GM19023 (cell line): ENCODE measurements around the gene TMEM201.
"Not testable (repeated sequence)": the region's sequence is repeated elsewhere in the genome, so short reads cannot be mapped to it uniquely, and the experiment has no call there.

Experiments
- ATAC-seq: cut with Tn5 transposase; IDR thresholded peaks from one replicate; pipeline ENCODE4 v1.9.1; 2021; ENCODE audit warnings: mild to moderate bottlenecking, moderate library complexity; ENCODE audit not compliant: unreplicated experiment

The TMEM201 gene, protein sequence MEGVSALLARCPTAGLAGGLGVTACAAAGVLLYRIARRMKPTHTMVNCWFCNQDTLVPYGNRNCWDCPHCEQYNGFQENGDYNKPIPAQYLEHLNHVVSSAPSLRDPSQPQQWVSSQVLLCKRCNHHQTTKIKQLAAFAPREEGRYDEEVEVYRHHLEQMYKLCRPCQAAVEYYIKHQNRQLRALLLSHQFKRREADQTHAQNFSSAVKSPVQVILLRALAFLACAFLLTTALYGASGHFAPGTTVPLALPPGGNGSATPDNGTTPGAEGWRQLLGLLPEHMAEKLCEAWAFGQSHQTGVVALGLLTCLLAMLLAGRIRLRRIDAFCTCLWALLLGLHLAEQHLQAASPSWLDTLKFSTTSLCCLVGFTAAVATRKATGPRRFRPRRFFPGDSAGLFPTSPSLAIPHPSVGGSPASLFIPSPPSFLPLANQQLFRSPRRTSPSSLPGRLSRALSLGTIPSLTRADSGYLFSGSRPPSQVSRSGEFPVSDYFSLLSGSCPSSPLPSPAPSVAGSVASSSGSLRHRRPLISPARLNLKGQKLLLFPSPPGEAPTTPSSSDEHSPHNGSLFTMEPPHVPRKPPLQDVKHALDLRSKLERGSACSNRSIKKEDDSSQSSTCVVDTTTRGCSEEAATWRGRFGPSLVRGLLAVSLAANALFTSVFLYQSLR

DNA sequence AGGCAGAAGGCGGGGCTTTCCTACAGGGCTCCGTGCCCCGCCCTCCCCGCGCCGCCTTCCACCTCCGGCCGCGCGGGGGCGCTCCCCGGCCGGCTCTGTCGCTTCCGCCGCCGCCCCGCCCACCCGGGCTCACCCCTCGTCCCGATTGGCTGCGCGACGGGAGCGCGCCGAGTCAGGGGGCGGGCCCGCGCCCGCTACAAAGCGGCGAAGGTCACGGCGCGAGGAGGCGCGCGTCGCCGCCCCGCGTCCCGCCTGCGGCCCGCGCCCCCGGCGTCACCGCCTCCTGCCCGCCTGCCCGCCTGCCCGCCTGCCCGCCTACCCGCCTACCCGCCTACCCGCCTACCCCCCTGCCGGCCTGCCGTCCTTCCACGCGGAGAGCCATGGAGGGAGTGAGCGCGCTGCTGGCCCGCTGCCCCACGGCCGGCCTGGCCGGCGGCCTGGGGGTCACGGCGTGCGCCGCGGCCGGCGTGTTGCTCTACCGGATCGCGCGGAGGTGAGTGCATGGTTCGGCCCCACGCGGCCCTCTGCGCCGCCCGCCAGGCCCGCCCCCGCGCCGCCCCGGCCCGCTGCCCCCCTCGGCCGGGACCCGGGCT lies at the start of gene TMEM201:
Gene TMEM201, plus strand, starts transcription at position 361 of the 593 bp plus-strand sequence. Its CDS starts 20 bp downstream, at position 381.
- ATAC-seq, result peak; percentile 81

DNA sequence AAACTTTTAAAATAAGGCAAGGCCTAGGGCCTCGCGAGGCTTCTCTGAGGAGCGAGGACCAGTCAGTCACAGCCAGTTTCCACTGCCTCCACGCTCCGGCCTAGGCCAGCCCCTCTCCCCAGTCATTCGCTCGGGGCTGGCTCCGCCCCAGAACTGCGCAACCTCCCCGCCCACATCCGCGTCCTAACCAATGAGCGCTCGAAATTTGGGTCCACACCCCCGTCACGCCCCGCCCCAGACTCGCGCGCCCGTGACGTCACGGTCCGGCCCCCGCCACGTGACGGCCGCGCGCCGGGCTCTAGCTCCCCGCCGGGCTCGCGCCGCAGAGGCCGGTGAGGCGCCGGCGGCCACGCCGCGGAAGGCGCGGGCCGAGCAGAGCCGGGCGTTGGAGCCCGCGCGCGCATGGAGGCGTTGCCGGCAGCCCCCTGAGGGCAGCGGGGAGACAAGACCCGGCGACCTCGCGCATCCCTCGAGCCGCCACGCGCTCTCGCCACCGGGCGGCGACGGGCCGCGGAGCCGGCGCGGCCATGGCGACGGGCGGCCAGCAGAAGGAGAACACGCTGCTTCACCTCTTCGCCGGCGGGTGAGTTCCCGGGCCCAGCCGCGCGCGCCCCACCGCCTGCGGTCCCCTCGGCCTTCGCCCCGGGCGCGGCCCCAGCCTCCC lies 49.4 kb upstream of the TMEM201 start, which contains the start of gene SLC25A33:
Gene SLC25A33, plus strand, starts transcription at position 301 of the 664 bp plus-strand sequence. Its CDS starts 227 bp downstream, at position 528.
- ATAC-seq, result peak; percentile 96

DNA sequence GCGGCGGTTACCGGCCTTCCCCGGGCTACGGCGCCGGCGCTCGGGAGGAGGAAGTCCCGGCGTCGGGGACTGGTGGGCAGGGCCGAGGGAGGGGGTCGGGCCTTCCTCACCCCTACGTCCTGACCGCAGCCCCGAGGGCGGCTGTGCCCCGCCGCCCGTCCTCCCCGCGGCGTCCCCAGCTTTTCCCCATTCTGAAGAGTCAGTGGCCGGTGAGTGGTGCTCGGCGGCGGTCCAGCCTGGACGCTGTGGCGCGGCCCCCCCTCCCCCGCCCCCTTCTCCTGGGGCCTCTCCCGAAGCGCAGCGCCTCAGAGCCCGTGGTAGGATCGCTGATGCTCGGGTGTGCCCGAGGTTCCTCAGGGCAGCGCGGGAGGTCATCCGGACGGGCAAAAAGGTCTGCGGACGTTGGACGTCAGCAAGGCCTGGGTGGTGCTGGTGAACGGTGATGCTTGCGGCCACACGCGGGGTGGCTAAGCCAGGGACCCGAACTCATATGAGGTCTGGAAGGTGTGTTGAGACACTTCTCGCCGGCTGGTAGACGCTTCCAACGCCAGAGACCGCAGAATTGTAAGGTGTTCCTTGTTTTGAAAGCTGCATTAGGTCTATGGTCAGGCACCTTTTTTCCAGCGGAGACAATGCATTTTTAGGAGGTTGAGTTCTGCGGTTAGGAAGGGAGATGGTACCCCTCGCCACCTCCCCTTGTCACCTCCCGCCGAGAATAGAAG lies 48.7 kb upstream of the TMEM201 start:
- peak; percentile 48 for ATAC-seq

DNA sequence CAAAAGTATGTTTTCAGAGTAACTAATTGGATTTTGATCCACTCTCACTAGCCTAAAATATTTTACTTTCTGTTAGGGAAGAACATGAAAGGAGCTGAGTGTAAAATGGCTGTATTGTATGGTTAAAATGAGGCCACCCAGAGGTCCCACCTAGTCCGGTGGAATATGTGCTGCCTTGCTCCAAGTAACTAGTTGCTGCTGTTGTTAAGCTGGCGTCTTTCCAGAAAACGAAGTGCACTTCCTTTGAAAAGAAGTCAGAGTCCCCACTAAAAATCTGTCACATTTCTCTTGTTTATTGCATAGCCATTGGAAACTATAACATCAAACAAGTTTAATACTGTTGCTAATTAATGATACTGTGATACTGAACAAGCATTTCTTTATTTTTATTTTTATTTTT lies 46.3 kb upstream of the TMEM201 start:
- ATAC-seq, result no peak

DNA sequence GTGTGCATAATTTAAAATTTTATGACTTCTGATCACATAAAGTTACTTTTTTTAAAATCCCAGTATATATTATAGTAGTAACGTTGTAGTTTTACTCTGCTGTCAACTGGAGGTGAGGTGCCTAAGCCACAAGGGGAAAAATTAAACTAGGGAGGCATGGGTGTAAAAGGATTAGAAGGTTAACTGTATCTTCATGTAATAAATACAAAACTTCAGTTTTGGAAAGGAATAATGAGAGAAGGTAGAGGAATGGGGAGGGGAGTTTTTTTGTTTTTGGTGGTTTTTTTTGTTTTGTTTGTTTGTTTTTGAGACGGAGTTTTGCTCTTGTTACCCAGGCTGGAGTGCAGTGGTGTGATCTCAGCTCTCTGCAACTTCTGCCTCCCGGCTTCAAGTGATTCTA lies 43.8 kb upstream of the TMEM201 start:
- no peak for ATAC-seq

DNA sequence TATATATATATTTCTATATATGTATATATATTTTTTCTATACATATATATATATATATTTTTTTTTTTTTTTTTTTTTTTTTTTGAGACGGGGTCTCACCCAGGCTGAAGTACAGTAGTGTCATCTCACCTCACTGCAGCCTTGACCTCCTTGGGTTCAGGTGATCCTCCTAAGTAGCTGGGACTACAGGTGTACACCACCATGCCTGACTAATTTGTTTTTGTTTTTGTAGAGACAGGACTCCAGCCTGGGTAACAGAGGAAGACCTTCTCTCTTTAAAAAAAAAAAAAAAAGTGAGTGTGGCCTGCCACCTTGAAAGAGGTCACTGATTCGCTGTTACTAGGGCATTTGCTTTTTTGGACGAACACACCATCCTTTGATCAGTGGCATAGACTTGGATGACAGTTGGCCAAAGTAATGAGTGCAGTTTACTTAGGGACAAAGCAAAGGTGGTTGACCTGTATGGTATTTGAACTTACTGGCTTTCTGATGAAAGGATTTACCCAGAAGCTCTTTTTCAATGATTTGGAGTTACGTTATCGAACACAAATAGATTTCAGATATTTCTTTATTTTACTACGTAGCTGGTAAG lies 38.7 kb upstream of the TMEM201 start:
- ATAC-seq, result no peak

DNA sequence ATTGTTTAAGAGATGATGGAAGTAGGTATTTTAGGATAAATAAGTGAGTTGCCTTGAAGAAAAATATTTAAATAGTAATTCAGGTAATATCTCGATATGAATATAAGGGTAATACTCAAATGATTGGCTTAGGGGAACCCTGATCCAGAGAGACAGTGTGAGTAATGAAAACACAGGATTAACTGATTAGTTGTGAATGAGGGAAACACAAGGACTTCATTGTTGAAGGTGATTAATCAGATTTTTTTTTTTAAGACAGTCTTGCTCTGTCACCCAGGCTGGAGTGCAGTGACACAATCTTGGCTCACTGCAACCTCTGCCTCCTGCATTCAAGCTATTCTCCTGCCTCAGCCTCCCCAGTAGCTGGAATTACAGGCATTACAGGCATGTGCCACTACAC lies 36.7 kb upstream of the TMEM201 start:
- ATAC-seq, result no peak

DNA sequence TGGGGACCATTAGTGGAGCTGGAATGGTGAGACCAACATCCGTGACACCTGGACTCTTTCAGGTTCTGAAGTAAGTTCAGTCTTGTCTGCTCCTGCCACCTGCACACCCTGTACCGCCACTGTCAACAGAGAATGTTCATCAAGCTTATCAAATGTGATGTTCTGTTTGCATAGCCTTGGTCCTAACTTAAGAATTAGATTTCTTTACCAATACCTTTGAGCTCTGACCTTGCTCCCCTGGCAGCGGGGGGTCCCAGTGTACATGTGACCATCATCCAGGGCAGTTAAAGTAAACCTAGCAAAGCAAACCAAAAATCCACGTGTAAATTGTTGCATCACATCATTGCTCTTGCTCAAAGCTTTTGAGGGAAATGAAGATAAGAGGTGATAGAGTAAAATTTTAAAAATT lies 35.0 kb upstream of the TMEM201 start:
- ATAC-seq, result no peak

DNA sequence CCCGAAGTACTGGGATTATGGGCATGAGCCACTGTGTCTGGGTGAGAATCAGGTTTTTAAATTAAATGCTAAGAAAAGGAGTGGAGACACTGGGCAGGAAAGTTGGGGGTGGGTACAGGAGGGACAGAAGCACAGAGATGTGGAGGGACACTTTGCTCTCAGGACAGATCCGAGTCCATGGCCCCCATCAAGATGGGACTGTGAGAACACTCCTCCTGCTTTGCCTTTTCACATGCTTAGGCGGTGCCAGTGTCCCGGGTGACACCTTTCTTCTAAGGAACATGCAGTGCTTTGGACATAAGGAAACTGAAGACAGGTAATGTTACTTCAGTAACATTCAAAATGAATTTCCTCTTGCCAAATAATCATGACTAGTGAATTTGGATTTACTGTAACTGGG lies 32.8 kb upstream of the TMEM201 start:
- no peak for ATAC-seq

DNA sequence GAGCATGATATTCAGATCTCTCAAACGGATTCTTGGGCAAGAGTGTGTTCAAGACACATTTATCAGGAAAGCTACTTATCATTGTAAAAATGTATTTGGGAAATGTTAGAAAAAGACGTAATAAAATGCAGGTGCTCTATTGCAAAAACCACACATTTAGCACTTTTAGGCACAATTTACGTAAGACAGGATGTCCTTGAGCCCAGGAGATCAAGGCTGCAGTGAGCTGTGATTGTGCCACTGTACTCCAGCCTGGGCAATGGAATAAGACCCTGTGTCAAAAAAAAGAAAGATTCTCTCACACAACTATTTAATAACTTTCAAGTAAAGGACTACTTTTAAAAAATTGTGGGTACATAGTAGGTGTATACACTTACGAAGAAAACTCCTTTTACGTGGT lies 31.1 kb upstream of the TMEM201 start:
- no peak for ATAC-seq

DNA sequence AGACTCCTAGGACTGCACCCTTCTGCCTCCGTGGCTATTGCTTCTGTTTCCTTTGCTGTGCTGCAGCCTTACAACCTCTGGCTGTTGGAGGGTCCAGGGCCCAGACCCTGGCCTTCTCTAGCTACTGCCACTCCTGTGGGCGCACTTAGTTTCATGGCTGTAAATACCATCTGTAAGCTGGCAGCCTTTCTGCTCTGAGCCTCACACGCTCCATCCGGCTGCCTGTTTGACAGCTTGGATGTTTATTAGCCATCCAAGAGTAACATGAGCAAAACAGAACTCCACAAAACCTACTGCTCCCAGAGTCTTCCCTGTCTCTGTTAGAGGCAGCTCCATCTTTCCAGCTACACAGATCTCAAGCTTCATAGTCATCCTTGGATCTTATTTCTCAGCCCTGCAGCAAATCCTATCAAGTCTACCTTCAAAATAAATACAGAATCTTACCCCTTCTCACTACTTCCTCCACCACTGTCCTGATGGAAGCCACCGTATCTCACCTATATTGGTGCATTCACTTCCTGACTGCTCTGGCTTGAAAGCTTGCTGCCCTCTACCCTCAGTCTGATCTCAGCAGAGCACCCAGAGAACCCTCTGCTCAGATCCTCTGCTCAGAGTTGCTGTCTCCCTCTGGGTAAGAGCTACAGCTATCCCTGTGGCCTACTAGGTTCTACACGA lies 30.3 kb upstream of the TMEM201 start:
- ATAC-seq, result no peak

DNA sequence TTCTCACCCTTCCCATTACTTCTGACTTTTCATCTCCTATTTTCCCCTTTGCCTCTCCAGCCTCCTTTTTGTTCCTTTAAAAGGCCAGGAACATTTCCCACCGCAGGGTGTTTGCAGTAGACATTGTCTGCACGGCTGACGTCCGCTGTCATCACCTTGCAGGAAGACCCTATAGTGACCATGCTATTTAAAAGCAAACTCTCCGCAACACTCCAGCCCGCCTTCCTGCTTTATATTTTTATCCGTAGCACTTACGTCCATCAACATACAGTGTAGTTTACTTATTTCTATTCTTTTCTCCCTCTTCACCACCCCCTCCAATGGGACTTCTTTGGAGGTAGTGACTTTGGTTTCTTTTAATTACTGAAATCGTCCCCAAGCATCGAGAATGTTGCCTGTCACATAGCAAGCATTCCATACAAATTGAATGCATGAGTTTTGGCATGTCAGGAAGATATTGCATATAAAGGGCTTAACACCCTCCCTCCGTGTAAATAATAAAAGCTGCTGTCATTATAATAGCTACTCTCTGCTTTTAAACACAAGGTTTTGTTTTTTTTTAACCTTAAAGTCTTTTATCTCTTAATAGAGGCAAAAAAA lies 29.7 kb upstream of the TMEM201 start:
- ATAC-seq, result no peak

DNA sequence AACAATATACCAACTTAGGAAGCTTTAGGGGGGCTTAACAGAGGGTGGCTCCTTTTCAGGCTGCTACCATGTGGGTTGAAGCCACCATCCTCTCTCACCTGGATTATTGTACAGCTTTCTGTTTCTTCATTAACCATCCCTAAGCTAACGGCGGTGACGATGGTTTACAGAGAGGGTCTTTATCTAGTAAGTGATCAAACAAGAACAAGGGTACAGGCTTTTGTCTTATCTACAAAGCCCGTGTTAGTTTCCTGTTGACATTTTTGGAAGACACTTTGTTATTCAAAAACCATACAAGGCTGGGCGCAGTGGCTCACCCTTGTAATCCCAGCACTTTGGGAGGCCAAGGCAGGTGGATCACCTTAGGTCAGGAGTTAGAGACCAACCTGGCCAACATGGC lies 29.0 kb upstream of the TMEM201 start:
- ATAC-seq, result no peak

DNA sequence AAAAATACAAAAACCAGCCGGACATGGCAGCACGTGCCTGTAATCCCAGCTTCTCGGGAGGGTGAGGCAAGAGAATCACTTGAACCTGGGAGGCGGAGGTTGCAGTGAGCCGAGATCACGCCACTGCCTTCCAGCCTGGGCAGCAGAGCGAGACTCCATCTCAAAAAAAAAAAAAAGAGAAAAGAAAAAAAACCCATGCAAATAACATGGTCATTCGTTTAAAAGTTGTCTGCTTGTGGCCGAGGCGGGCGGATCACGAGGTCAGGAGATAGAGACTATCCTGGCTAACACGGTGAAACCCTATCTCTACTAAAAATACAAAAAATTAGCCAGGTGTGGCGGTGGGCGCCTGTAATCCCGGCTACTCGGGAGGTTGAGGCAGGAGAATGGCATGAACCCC lies 28.6 kb upstream of the TMEM201 start:
- ATAC-seq, result not testable (repeated sequence)

DNA sequence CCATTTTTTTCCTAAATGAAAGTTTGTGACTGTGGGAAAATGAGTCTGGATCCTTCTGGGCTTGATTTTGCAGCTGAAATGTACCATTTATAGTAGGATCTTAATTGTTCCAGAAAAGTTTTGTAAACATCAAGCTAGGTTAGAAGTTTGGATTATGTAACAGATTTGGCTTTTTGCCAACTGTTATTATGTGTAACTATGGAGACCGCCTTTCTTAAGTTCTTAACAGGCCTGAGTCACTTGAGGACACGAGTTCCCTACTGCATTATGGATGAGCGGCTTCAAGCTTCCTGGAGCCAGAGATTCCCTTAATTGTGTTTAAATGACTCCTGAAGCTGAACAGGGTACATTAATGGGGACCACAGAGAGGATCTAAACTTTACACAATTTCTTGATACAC lies 27.3 kb upstream of the TMEM201 start:
- no peak for ATAC-seq

DNA sequence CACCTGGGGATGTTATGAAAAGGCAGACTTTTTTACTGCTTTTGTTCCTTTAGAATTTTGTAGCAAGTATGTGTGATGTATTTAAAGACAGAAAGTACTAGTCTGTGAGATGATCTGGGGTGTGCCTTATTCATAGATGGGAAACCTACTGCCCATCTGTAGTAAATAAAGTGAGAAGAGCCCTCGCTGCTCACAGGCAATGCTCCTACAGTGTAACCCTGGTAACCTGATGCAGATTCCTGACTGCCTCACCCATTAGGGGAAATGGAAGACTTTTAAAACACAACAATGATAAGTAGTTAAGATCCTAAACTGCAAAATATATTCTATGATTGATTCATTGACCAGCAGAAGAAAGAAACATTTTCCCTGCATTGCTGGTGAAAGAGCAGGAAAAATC lies 19.4 kb upstream of the TMEM201 start:
- ATAC-seq, result no peak

DNA sequence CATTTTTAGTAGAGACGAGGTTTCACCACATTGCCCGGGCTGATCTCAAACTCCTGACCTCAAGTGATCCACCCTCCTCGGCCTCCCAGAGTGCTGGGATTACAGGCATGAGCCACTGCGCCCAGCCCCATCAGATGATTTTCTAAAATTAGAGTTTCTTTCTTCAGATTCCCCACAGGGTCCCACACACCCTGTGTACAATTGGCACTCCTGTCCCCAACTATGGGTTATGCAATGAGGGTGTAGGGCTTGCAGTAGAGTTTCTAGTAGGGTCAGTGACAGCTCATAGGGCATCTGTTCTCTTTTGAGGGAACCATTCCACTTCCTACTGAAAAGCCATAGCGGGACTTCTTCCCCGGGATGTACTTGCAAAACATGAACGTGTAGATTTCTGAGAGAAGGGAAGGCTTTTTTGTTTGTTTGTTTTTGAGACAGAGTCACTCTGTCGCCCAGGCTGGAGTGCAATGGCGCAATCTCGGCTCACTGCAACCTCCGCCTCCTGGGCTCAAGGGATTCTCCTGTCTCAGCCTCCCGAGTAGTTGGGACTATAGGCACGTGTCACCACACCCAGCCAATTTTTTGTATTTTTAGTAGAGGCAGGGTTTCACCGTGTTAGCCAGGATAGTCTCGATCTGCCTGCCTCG lies 17.7 kb upstream of the TMEM201 start:
- ATAC-seq, result not testable (repeated sequence)

DNA sequence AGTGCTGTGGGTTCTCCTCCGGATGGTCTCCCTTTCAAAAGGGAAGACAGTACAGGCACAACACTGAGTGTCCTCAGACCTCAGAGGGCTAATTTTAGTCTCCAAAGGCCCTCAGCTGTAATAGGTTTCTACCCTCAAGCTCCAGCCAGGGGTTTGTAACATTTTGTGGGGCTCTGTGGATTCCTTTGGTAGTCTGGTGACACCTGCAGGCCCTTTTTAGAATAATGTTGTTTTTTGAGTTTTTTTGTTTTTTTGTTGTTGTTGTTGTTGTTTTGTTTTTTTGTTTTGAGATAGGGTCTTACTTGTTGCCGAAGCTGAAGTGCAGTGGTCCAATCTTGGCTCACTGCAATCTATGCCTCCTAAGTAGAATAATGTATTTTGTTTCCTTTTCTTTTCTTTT lies 15.0 kb upstream of the TMEM201 start:
- ATAC-seq, result no peak

DNA sequence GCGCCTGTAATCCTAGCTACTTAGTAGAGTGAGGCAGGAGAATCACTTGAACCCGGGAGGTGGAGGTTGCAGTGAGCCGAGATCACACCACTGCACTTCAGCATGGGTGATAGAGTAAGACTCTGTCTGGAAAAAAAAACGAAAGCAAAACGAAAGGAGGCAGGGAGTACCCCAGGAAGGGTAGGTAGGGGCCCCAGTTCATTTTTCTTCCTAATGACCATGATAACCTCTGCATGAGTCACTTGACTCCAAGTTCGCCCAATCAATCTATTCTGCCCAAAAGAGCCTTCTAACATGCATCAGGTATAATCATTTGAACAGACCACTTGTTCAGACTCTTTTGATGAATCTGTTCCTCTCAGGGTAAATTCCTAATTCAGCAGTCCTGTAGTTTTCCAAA lies 13.2 kb upstream of the TMEM201 start:
- ATAC-seq, result no peak
